HCT116 (cell line): ENCODE measurements around the gene THSD4.

Experiments used
- EZH2 ChIP-seq: fragments of 200-600 bp; sonication (generic); IDR thresholded peaks from 2 replicates; pipeline ENCODE4 v1.6.1; 2017; ENCODE audit warnings: antibody characterized with exemption, mixed run types
- POLR2A ChIP-seq: IDR thresholded peaks from 2 replicates; pipeline ENCODE4 v1.7.0; 2011; ENCODE audit warnings: borderline replicate concordance; ENCODE audit not compliant: insufficient read depth, insufficient read length; ENCODE audit errors: extremely low read depth
- TF ChIP-seq, protein P1 (sequence below), 3 experiments: fragments of 200-600 bp in 1 of 3; sonication (generic) in 1 of 3; IDR thresholded peaks in 2 of 3; conservative IDR thresholded peaks in 1 of 3; 2 replicates each; pipeline ENCODE4 v1.5.1; 2012 to 2017; ENCODE audit warnings: low read depth in 2 of 3, low read length in 2 of 3, antibody characterized with exemption in 1 of 3, borderline replicate concordance in 1 of 3, control low read depth in 1 of 3, mild to moderate bottlenecking in 1 of 3, mixed read lengths in 1 of 3, mixed run types in 1 of 3, moderate library complexity in 1 of 3; ENCODE audit not compliant: insufficient read depth in 1 of 3
- TF ChIP-seq, protein P2 (sequence below): IDR thresholded peaks from 2 replicates; pipeline ENCODE4 v1.6.1; 2011; ENCODE audit warnings: mild to moderate bottlenecking, low read length, moderate library complexity; ENCODE audit not compliant: insufficient replicate concordance; ENCODE audit errors: extremely low read depth

DNA sequence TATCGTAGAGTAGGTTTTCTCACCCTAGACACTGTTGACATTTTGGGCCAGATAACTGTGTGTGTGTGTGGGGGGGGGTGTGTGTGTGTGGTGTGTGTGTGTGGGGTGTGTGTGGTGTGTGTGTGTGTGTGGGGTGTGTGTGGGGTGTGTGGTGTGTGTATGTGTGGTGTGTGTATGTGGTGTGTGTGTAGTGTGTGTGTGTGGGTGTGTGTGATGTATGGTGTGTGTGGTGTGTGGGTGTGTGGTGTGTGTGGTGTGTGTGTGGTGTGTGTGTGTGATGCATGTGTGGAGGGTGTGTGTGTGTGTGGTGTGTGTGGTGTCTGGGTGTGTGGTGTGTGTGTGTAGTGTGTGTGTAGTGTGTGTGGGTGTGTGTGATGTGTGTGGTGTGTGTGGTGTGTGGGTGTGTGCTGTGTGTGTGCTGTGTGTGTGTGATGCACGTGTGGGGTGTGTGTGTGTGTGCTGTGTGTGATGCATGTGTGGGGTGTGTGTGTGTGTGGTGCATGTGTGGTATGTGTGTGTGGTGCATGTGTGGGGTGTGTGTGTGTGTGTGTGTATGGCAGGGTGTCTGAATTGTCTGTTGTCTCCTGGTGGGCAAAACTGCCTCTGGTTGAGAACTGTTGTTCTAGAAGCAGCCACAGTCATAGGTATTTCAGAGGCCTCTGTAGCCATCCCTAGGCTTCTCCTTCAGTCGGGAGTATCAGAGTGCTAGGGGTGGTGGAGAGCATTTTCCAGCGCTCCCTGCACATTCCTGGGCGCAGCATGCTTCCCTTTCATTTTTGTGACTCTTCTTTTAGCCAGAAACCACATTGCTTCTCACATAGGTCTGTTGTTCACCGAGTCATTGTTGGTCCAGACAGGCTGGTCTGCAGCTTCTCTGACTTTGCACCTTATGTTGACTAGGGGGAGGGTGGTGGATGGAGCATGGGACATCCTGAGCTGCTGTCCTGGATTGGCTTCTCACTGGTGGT is 84.4 kb downstream of the THSD4 start:
- TF ChIP-seq POLR2A (no peak), EZH2 (no peak)
- TF ChIP-seq, protein P1, sequence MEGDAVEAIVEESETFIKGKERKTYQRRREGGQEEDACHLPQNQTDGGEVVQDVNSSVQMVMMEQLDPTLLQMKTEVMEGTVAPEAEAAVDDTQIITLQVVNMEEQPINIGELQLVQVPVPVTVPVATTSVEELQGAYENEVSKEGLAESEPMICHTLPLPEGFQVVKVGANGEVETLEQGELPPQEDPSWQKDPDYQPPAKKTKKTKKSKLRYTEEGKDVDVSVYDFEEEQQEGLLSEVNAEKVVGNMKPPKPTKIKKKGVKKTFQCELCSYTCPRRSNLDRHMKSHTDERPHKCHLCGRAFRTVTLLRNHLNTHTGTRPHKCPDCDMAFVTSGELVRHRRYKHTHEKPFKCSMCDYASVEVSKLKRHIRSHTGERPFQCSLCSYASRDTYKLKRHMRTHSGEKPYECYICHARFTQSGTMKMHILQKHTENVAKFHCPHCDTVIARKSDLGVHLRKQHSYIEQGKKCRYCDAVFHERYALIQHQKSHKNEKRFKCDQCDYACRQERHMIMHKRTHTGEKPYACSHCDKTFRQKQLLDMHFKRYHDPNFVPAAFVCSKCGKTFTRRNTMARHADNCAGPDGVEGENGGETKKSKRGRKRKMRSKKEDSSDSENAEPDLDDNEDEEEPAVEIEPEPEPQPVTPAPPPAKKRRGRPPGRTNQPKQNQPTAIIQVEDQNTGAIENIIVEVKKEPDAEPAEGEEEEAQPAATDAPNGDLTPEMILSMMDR (IDR thresholded peaks at IDR 0.05 in 2 of 3, conservative IDR thresholded peaks at IDR 0.05 in 1 of 3; ENCODE audit: borderline replicate concordance in 1 of 3, insufficient read depth in 1 of 3, low read depth in 2 of 3, low read length in 2 of 3): no peak
- TF ChIP-seq, protein P2, sequence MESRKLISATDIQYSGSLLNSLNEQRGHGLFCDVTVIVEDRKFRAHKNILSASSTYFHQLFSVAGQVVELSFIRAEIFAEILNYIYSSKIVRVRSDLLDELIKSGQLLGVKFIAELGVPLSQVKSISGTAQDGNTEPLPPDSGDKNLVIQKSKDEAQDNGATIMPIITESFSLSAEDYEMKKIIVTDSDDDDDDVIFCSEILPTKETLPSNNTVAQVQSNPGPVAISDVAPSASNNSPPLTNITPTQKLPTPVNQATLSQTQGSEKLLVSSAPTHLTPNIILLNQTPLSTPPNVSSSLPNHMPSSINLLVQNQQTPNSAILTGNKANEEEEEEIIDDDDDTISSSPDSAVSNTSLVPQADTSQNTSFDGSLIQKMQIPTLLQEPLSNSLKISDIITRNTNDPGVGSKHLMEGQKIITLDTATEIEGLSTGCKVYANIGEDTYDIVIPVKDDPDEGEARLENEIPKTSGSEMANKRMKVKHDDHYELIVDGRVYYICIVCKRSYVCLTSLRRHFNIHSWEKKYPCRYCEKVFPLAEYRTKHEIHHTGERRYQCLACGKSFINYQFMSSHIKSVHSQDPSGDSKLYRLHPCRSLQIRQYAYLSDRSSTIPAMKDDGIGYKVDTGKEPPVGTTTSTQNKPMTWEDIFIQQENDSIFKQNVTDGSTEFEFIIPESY: no peak
